Cardiac fibroblast (primary cell): Measurements from ENCODE around the gene APBA2.
A peak's percentile ranks its signal among the peaks of the same experiment; 100 is the strongest.

ENCODE experiments used
- DNase-seq, 2 donors: peaks; one replicate each; pipeline versions ENCODE4 v3.0.0 to v3.0.0-alpha.2; 2010; ENCODE audit warnings: low read depth in 2 of 2
- H3K4me3 ChIP-seq, 2 donors: replicated peaks in 1 of 2; 1 replicate in 1 of 2; 2 replicates in 1 of 2; pipeline ENCODE4 v1.5.1; 2011; ENCODE audit warnings: low read depth in 2 of 2, low read length in 2 of 2, mild to moderate bottlenecking in 2 of 2, moderate library complexity in 1 of 2
- TF ChIP-seq, protein P1 (sequence below): IDR thresholded peaks from one replicate; pipeline ENCODE4 v1.5.1; 2011; ENCODE audit warnings: low read depth, mild to moderate bottlenecking, low read length, inconsistent platforms

APBA2 gene

DNA sequence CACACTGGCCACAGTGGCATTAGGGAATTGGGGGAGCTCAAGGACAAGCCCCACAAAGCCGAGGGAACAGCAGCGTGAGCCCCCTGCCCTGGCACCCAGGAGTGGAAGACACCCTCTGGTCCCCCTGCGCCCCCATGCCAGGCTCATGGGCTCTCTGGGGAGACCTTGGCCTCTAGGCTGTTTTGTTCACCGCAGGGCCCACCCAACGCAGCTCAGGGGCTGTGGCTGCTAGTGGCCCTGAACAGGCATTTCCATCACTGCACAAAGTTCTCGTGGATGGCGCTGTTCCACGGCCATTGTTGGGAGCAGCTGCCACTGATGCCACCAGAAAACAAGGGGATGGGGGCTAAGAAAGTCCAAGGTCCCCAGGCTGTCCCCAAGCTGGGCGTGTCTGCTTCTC lies 236.1 kb downstream of the APBA2 start:
- H3K4me3 ChIP-seq: no peak overlapping the region
- no peak for DNase-seq
- TF ChIP-seq, protein P1, sequence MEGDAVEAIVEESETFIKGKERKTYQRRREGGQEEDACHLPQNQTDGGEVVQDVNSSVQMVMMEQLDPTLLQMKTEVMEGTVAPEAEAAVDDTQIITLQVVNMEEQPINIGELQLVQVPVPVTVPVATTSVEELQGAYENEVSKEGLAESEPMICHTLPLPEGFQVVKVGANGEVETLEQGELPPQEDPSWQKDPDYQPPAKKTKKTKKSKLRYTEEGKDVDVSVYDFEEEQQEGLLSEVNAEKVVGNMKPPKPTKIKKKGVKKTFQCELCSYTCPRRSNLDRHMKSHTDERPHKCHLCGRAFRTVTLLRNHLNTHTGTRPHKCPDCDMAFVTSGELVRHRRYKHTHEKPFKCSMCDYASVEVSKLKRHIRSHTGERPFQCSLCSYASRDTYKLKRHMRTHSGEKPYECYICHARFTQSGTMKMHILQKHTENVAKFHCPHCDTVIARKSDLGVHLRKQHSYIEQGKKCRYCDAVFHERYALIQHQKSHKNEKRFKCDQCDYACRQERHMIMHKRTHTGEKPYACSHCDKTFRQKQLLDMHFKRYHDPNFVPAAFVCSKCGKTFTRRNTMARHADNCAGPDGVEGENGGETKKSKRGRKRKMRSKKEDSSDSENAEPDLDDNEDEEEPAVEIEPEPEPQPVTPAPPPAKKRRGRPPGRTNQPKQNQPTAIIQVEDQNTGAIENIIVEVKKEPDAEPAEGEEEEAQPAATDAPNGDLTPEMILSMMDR: no peak

DNA sequence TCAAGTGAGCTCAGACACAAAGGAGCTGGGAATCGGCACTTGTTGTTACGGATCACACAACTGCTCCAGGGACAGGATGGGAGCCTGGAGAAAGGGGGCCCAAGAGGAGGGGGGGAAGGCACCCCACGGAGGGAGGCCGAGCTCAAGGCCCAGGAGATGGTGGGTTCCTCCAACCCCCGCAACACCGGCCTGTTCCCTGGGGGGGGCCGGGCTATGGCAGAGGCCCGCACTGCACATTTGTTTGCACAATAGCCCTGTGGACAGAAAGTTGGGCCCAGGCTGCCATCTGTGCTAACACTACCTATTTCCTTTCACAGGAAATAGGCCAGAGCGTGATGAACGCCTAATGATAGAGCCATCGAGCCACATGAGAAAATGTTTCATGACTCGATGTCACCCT lies 236.7 kb downstream of the APBA2 start:
- DNase-seq: no peak
- TF ChIP-seq, protein P1: no peak
- no peak overlapping the region for H3K4me3 ChIP-seq

DNA sequence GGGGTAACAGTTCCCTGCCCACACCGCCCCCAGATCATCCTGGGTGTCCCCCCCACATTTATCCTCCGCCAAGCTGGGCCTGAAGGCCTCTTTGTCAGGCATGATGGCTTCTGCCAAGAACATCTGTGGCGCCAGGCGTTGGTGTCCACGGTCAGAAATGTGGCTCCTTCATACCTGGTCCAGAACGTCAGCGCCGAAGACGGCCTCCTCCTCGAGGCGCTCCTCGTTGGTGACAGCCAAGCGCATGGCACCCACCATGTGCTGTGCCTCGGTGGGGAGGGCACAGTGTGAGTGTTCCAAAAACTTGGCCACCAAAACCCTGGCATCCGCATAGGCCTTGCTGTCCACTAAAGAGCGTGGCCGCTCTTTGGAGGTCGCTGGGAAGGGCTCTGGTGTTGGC lies 237.4 kb downstream of the APBA2 start:
- H3K4me3 ChIP-seq: no peak overlapping the region
- no peak for DNase-seq
- TF ChIP-seq, protein P1: no peak

DNA sequence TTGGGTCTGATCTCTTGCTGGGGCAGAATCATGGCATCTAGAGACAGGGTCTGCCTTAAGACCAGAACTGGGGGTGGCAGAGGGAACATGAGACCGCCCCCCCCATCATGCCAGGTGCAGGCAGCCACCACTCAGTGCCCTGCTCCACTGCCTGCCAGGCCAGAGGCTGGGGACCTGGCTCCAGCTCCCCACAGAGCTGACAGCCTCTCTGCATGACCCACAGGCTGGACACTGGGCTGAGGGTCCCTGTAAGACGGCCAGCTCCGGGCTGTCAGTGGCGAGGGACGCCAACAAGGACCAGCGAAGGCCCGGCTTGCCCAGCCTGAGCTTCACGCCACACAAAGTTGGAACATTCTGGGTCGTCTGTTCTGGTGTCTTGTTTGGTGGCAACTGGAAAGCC lies 238.2 kb downstream of the APBA2 start:
- no peak for DNase-seq
- no peak overlapping the region for H3K4me3 ChIP-seq
- TF ChIP-seq, protein P1: no peak

DNA sequence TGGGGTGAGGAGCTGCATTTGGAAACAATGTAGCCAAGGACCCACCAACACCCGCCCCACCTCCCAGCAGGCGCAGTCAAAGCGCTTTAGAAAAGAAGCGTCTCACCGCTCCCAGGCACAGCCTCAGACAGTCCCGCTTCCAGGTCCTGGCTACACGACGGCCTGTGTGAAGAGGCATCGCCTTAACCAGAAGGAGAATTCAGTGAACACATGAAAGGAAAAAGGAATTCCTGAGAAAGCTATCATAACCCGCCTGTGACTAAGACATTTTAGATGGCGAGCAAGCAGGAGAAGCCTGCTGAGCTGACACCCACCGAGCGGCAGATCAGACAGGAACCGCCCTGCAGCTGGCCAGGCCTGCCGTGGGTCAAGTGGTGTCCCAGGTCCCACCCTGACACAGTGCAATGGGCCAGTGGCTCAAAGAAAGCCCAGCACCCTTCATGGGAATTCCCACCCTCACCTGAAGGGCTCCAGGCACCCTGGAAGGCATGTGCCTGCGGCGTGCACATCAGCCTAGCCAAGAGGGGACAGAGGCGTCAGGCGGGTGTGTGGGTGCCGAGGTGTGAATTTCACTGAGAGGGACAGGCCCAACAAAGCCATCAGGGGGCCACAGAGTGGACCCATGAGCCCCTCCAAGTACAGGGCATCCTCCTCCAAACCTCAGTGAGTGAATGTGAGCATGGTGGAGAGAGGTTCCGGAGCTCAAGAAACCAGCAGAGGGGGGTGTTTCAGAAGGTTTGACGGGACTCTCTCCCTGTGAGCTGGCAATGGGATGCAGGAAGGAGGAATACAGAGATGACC lies 239.0 kb downstream of the APBA2 start:
- DNase-seq: peak in 1 of 2 donors; percentile 22
- TF ChIP-seq, protein P1: no peak
- no peak overlapping the region for H3K4me3 ChIP-seq

DNA sequence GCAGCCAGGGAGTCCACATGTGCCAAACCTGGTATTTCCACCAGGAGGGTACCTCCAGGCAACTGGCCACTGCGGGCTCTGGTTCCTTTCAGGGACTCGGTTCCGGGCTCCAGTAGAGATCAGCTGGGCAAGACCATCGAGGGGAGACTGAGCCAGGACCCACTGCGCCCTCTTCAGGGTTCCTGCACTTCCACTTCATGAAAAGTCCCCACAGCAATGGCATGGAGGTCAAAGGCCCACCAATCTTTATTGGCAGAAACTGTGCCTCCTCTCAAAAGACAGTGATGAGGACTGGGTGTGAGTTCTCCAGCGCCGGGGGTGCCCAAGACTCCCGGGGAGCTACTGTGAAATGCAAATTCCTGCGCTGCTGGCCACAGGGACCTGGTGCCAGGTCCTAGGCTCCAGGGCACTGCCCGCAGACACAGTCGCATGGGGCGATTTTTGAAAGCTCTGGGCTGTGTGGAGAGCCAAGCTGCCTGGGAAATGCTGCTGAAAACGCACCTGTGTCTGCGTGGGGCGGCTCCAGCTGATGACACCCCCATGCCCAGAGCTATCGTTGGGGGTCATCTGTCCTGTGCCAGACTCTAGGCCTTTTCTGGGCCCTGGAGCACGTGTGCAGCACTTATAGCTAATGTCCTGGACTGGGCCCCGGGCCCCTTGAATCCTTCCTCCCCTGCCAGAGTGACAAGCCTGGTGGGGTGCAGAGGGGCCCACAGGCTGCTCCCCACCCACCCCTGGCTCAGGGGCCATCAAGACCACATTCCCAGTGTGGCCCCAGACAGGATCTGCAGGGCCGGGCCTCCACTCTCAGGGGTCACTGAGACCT lies 239.8 kb downstream of the APBA2 start:
- TF ChIP-seq, protein P1: no peak
- H3K4me3 ChIP-seq: no peak overlapping the region
- no peak for DNase-seq
